ENCODE data around the gene UBE2E1. TPM values are rescaled to one million over a fixed set of nuclear protein-coding genes. Genes with fewer than 3 reads are reported as not detected.

The UBE2E1 gene
- total and polyA plus RNA-seq, 2 donors (not counting 1 experiment from before 2014, with no cell fraction given): 46.7 to 63.7 TPM

- intact Hi-C loops (cut with micrococcal nuclease): no loop called here
- Mint-ChIP-seq H3K4me3 (no peak overlapping the region), H3K4me1 (peaks cover 1% of the 10 kb centered on the region), H3K9me3 (ENCODE audit: insufficient read depth) (no peaks in the 10 kb centered on the region), H3K27ac (no peak overlapping the region), H3K27me3 (no peaks in the 10 kb centered on the region)
- no peak for DNase-seq
- no peak overlapping the region for H3K9ac ChIP-seq (ENCODE audit: low read length)
- no peaks in the 10 kb centered on the region for H3K9me3 ChIP-seq (ENCODE audit: control extremely low read depth in 1 of 3, control insufficient read depth in 2 of 3, insufficient read depth in 1 of 3, low read length in 2 of 3)
- no peaks in the 10 kb centered on the region for H3K27me3 ChIP-seq (replicated peaks in 1 of 4; ENCODE audit: control extremely low read depth in 1 of 4, control insufficient read depth in 3 of 4, insufficient read depth in 4 of 4, low read length in 3 of 4)
- no peak for ATAC-seq (ENCODE audit: low read depth)
- no peaks in the 10 kb centered on the region for H3K79me2 ChIP-seq (ENCODE audit: control insufficient read depth, insufficient read depth, low read length)
- H3K4me1 ChIP-seq (ENCODE audit: control insufficient read depth in 2 of 2, insufficient read depth in 2 of 2, low read length in 2 of 2): peaks cover 0 to 3% of the 10 kb centered on the region in 2 donors
- TF ChIP-seq EZH2 (IDR thresholded peaks at IDR 0.05; ENCODE audit: borderline replicate concordance, insufficient read depth, low read depth, low read length, poor library complexity, severe bottlenecking): no peak
- no peak for TF ChIP-seq CTCF (IDR thresholded peaks at IDR 0.05)
- no peak overlapping the region for H2AFZ ChIP-seq (ENCODE audit: insufficient read depth, low read depth, low read length, poor library complexity, severe bottlenecking)
- H3K36me3 ChIP-seq (replicated peaks in 1 of 2; ENCODE audit: control extremely low read depth in 1 of 2, control insufficient read depth in 1 of 2, extremely low read depth in 1 of 2, insufficient read depth in 2 of 2, low read length in 1 of 2): no peaks in the 10 kb centered on the region
- no peak overlapping the region for H3K4me2 ChIP-seq (replicated peaks; ENCODE audit: low read depth, low read length, poor library complexity, severe bottlenecking)
- H3K27ac ChIP-seq (ENCODE audit: low read length in 2 of 2): no peak overlapping the region
- ChIA-PET POLR2A (no interaction called here), CTCF (no interaction called here)
- H4K20me1 ChIP-seq (ENCODE audit: control insufficient read depth, insufficient read depth, low read length, poor library complexity, severe bottlenecking): no peaks in the 10 kb centered on the region
- H3K4me3 ChIP-seq (ENCODE audit: control extremely low read depth in 1 of 5, extremely low read depth in 1 of 5, insufficient read depth in 1 of 5, low read depth in 2 of 5, low read length in 4 of 5): no peak overlapping the region
- WGBS (ENCODE audit: insufficient coverage): 50% methylated on average over 1 of the region's 3 CpGs
Measured at GRCh38 chr3:23931597-23931996, 125.8 kb downstream of the UBE2E1 start.

DNA sequence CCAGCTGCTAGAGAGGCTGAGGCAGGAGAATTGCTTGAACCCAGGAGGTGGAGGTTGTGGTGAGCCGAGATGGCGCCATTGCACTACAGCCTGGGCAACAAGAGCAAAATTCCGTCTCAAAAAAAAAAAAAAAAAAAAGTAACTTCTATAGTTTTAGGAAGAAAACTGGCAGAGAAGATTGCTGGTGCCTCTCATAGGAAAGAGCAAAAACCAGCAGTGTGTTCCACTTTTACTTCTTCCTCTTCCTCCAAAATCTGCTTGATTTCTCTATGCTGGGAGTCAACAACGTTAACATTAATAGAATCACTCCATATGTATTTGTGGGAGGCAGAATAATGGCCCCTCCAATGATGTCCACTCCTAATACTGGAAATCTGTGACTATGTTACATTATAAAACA, 126.8 kb downstream of the UBE2E1 start:
- TF ChIP-seq CTCF (IDR thresholded peaks at IDR 0.05) (no peak), EZH2 (IDR thresholded peaks at IDR 0.05; ENCODE audit: borderline replicate concordance, insufficient read depth, low read depth, low read length, poor library complexity, severe bottlenecking) (no peak)
- Histone ChIP-seq H3K4me2 (replicated peaks; ENCODE audit: low read depth, low read length, poor library complexity, severe bottlenecking) (no peak overlapping the region), H4K20me1 (ENCODE audit: control insufficient read depth, insufficient read depth, low read length, poor library complexity, severe bottlenecking) (no peaks in the 10 kb centered on the region), H3K9me3 (ENCODE audit: control extremely low read depth in 1 of 3, control insufficient read depth in 2 of 3, insufficient read depth in 1 of 3, low read length in 2 of 3) (no peaks in the 10 kb centered on the region), H3K27me3 (replicated peaks in 1 of 4; ENCODE audit: control extremely low read depth in 1 of 4, control insufficient read depth in 3 of 4, insufficient read depth in 4 of 4, low read length in 3 of 4) (no peaks in the 10 kb centered on the region), H3K4me1 (ENCODE audit: control insufficient read depth in 2 of 2, insufficient read depth in 2 of 2, low read length in 2 of 2) (peaks cover 0 to 3% of the 10 kb centered on the region in 2 donors), H3K9ac (ENCODE audit: low read length) (no peak overlapping the region), H3K79me2 (ENCODE audit: control insufficient read depth, insufficient read depth, low read length) (no peaks in the 10 kb centered on the region), H3K36me3 (replicated peaks in 1 of 2; ENCODE audit: control extremely low read depth in 1 of 2, control insufficient read depth in 1 of 2, extremely low read depth in 1 of 2, insufficient read depth in 2 of 2, low read length in 1 of 2) (no peaks in the 10 kb centered on the region), H2AFZ (ENCODE audit: insufficient read depth, low read depth, low read length, poor library complexity, severe bottlenecking) (no peak overlapping the region), H3K27ac (ENCODE audit: low read length in 2 of 2) (no peak overlapping the region), H3K4me3 (ENCODE audit: control extremely low read depth in 1 of 5, extremely low read depth in 1 of 5, insufficient read depth in 1 of 5, low read depth in 2 of 5, low read length in 4 of 5) (no peak overlapping the region)
- H3K9me3 Mint-ChIP-seq (ENCODE audit: insufficient read depth): no peaks in the 10 kb centered on the region
- H3K27ac Mint-ChIP-seq: no peak overlapping the region
- DNase-seq: no peak
- H3K4me3 Mint-ChIP-seq: no peak overlapping the region
- POLR2A ChIA-PET: no interaction called here
- no CpG with 5 or more reads among the region's 4 CpGs for WGBS (ENCODE audit: insufficient coverage)
- no peaks in the 10 kb centered on the region for H3K27me3 Mint-ChIP-seq
- peaks cover 1% of the 10 kb centered on the region for H3K4me1 Mint-ChIP-seq
- intact Hi-C loops (cut with micrococcal nuclease): no loop called here
- ATAC-seq (ENCODE audit: low read depth): no peak
- CTCF ChIA-PET: no interaction called here

All from B cell (primary cell).